GM10248 (cell line): Measurements from ENCODE around the gene ARHGAP33.

Experiments used
- CTCF ChIA-PET: fragments of 300-600 bp; sonication (Branson Sonifier 250); formaldehyde crosslinking; extraction: SDS; loops from one replicate; lab custom pipeline; 2021; ENCODE audit warnings: antibody characterized with exemption; lab: Yijun Ruan, JAX
- POLR2A ChIA-PET: fragments of 350-650 bp; sonication (Branson Sonifier 250); formaldehyde crosslinking; extraction: SDS; loops from one replicate; lab custom pipeline; 2020; ENCODE audit warnings: antibody characterized with exemption; lab: Yijun Ruan, JAX
- DNase-seq: peaks from one replicate; pipeline ENCODE4 v3.0.0; 2012; ENCODE audit errors: extremely low spot score
- TF ChIP-seq, protein P1 (sequence below): IDR thresholded peaks from 2 replicates; pipeline ENCODE4 v1.5.1; 2012; ENCODE audit warnings: mild to moderate bottlenecking, low read depth; ENCODE audit errors: extremely low read depth, missing control alignments, control extremely low read depth

Gene ARHGAP33

DNA sequence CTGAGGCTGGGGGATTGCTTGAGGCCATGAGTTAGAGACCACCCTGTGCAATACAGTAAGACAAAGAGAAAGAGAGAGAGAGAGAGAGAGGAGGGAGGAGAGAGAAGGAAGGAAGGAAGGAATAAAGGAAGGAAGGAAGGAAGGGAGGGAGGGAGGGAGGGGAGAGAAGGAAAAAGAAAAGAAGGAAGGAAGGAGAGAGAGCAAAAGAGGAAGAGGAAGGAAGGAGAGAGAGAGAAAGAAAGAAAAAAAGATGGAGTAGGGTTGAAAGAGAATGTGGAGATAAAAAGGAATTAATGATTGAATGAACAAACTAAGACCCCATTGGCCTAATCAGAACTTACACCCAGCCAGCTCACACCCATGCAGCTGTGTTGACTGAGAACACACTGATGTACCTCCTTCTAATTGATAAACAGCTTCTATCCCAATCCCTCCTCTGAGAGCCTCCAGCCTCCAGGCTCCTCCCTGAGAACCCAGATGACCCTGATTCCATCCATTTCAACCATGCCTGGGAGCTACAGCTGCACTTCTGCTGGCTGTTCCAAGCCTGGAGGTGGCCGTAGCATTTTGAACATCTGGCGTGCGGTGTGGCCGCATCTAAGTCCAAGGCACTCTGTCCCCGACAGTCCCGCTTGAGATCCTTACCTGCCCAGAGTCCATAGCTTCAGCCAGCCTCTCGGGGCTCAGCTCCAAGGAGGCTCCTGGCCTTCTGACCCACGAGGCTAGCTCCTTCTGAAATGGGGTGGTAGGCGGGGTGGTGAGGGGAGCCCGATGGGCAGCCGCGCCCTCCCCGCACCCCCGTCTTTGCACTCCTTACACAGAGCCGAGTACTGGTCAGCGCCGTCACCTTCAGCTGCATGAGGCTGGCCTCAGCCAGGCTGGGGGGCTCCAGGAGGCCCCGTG is 36.2 kb downstream of the ARHGAP33 start:
- TF ChIP-seq, protein P1, sequence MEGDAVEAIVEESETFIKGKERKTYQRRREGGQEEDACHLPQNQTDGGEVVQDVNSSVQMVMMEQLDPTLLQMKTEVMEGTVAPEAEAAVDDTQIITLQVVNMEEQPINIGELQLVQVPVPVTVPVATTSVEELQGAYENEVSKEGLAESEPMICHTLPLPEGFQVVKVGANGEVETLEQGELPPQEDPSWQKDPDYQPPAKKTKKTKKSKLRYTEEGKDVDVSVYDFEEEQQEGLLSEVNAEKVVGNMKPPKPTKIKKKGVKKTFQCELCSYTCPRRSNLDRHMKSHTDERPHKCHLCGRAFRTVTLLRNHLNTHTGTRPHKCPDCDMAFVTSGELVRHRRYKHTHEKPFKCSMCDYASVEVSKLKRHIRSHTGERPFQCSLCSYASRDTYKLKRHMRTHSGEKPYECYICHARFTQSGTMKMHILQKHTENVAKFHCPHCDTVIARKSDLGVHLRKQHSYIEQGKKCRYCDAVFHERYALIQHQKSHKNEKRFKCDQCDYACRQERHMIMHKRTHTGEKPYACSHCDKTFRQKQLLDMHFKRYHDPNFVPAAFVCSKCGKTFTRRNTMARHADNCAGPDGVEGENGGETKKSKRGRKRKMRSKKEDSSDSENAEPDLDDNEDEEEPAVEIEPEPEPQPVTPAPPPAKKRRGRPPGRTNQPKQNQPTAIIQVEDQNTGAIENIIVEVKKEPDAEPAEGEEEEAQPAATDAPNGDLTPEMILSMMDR: no peak
- DNase-seq: no peak
- ChIA-PET POLR2A (no interaction called here), CTCF (no interaction called here)

- DNase-seq: no peak
- POLR2A ChIA-PET: no interaction called here
- TF ChIP-seq, protein P1: no peak
- CTCF ChIA-PET: no interaction called here
Measured at GRCh38 chr19:35812220-35813042, 37.1 kb downstream of the ARHGAP33 start, which contains the start of gene PRODH2. TSS of gene PRODH2 (minus strand) at chr19:35812845. CDS start at chr19:35812805, 40 bp downstream.

DNA sequence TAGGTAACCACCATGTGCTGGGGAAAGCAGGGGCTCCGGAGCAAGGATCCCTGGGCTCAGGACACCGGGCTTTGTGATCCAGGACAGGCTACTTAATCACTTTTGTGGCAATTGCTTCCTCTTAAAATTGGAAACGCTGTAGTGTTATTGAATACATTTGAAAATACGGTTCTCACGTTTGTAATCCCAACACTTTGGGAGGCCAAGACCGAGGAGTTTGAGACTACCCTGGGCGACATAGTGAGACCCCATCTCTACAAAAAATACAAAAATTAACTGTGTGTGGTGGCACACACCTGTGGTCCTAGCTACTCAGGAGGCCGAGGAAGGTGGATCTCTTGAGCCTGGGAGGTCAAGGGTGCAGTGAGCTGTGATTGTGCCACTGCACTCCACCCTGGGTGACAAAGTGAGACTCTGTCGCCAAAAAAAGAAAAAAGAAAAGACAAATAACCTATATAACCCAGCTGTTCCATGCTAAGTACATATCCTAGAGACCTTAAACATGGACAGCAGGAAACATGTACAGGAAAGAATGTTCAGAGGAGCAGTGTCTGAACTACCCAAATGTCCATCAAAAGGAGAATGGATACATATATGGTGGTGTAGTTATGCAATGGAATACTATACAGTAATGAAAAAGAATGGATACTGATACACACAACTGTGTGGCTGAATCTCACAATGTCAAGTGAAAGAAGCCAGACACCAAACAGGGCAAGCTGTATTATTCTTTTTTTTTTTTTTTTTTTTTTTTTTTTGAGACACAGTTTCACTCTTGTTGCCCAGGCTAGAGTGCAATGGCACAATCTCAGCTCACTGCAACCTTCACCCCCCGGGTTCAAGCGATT is 37.9 kb downstream of the ARHGAP33 start:
- POLR2A ChIA-PET: no interaction called here
- no peak for DNase-seq
- CTCF ChIA-PET: no interaction called here
- TF ChIP-seq, protein P1: no peak

DNA sequence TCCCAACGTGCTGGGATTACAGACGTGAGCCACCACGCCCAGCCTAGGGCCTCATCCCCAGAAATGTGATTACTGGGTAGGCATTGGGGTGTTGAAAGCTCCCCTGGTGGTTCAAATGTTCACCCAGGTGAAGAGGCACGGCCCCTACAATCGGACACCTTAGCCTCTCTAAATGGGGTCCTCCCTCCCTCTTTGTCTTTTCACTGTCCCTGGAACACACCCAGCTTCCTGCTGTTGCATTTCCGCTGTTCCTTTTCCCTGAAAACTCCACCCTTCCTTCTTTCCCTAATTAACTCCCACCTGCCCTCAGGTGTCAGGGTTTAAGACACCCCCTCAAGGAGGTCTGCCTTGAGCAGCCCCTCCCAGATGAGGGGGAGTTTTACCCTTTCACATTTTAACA is 40.9 kb downstream of the ARHGAP33 start:
- DNase-seq: no peak
- TF ChIP-seq, protein P1: no peak
- ChIA-PET POLR2A (no interaction called here), CTCF (interaction anchor here (1.5 kb wide), 1 partner anchor 10 kb away, joined by 6 read pairs; no protein-coding TSS in a partner anchor)

- ChIA-PET CTCF (no interaction called here), POLR2A (no interaction called here)
- DNase-seq: no peak
- TF ChIP-seq, protein P1: no peak
Measured at GRCh38 chr19:35816846-35817245, 41.5 kb downstream of the ARHGAP33 start.

GRCh38 chr19:35818445-35818844 is 43.1 kb downstream of the ARHGAP33 start:
- DNase-seq: no peak
- POLR2A ChIA-PET: interaction anchor here (0.7 kb wide), 2 partner anchors 175 to 291 kb away, joined by 3 to 9 read pairs; no protein-coding TSS in a partner anchor
- CTCF ChIA-PET: interaction anchor here (1.1 kb wide), 1 partner anchor 9 kb away, joined by 3 read pairs; no protein-coding TSS in a partner anchor
- TF ChIP-seq, protein P1: no peak
